Hepatocyte (in vitro differentiated cells): ENCODE results near the gene CUX1.

Source experiments
- EZH2 ChIP-seq: fragments of 200-600 bp; sonication (generic); IDR thresholded peaks from 2 replicates; pipeline ENCODE4 v1.6.1; 2016; ENCODE audit warnings: antibody characterized with exemption, mild to moderate bottlenecking, borderline replicate concordance
- TF ChIP-seq, protein P1 (sequence below): fragments of 200-600 bp; sonication (generic); IDR thresholded peaks from 2 replicates; pipeline ENCODE4 v1.5.1; 2016; ENCODE audit warnings: antibody characterized with exemption, mild to moderate bottlenecking; ENCODE audit not compliant: poor library complexity

DNA sequence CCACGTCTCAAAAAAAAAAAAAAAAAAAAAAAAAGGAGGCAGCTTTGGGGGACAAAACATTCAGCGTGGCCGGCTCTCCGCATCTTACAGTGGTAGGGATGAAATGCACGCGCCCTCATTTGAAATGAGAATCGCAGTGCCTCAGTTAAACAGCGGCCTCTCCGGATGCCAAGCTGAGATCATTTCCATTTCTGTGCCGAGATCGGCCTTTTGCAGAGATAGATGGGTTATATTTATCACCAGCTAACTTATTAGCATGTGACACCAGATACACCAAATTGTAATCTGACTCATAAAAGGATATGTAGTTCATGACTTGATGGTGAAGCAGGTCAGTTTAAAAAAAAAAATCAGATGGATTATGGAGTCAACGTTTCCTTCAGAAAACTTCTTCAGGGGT, 138.7 kb downstream of the CUX1 start:
- TF ChIP-seq, protein P1, sequence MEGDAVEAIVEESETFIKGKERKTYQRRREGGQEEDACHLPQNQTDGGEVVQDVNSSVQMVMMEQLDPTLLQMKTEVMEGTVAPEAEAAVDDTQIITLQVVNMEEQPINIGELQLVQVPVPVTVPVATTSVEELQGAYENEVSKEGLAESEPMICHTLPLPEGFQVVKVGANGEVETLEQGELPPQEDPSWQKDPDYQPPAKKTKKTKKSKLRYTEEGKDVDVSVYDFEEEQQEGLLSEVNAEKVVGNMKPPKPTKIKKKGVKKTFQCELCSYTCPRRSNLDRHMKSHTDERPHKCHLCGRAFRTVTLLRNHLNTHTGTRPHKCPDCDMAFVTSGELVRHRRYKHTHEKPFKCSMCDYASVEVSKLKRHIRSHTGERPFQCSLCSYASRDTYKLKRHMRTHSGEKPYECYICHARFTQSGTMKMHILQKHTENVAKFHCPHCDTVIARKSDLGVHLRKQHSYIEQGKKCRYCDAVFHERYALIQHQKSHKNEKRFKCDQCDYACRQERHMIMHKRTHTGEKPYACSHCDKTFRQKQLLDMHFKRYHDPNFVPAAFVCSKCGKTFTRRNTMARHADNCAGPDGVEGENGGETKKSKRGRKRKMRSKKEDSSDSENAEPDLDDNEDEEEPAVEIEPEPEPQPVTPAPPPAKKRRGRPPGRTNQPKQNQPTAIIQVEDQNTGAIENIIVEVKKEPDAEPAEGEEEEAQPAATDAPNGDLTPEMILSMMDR: no peak
- TF ChIP-seq EZH2: no peak
